HepG2 (cell line): Measurements from ENCODE around the gene TMEM209. TPM values are rescaled to one million over a fixed set of nuclear protein-coding genes. Genes with fewer than 3 reads are reported as not detected.

ENCODE experiments used
- ATAC-seq: fragments of 200-7000 bp; cut with Tn5 transposase; 3 replicates; pipeline ENCODE4 v1.9.1; 2020; ENCODE audit warnings: mild to moderate bottlenecking, moderate library complexity
- BruUV-seq: library from RNA; stranded (reverse); fragments of 400-500 nt; replicated peaks from 2 replicates; lab custom pipeline; 2021; lab: Mats Ljungman, UMichigan
- CTCF ChIA-PET: fragments of 300-600 bp; formaldehyde crosslinking; extraction: SDS; loops from one replicate; lab custom pipeline; 2021; ENCODE audit warnings: low total read pairs, inconsistent platforms, low intra/inter-chr PET ratio; lab: Yijun Ruan, JAX
- POLR2A ChIA-PET: fragments of 350-600 bp; sonication (Branson Sonifier 250); formaldehyde crosslinking; loops from one replicate; lab custom pipeline; 2020; ENCODE audit warnings: antibody characterized with exemption, inconsistent platforms; lab: Yijun Ruan, JAX
- DNase-seq: peaks from one replicate; pipeline ENCODE4 v3.0.0-alpha.2; 2015; ENCODE audit warnings: low spot score
- FAIRE-seq: peaks from 3 replicates; lab custom pipeline; 2011; peaks lifted over from hg19 to GRCh38; lab: Jason Lieb, UNC
- H2AFZ ChIP-seq: one replicate; pipeline ENCODE4 v1.6.1; 2011; ENCODE audit warnings: low read length, inconsistent platforms
- H3K27ac ChIP-seq: fragments of 300-600 bp; 3 replicates; pipeline ENCODE4 v1.8.0; 2011; ENCODE audit warnings: mixed run types, mild to moderate bottlenecking, mixed read lengths, low read length, inconsistent platforms; ENCODE audit not compliant: insufficient read depth; ENCODE audit errors: extremely low read length
- H3K27me3 ChIP-seq, 2 experiments: fragments of 200-600 bp in 1 of 2; 2 replicates in 1 of 2; 3 replicates in 1 of 2; pipeline versions ENCODE4 v1.6.0 to v1.8.0; 2011; ENCODE audit warnings: low read length in 2 of 2, mild to moderate bottlenecking in 2 of 2, moderate library complexity in 2 of 2, inconsistent platforms in 1 of 2; ENCODE audit not compliant: insufficient read depth in 2 of 2, control insufficient read depth in 1 of 2
- H3K36me3 ChIP-seq, 2 experiments: fragments of 200-600 bp in 1 of 2; replicated peaks in 1 of 2; 2 replicates in 1 of 2; 3 replicates in 1 of 2; pipeline versions ENCODE4 v1.5.1 to v1.8.0; 2011; ENCODE audit warnings: low read length in 2 of 2, inconsistent platforms in 1 of 2; ENCODE audit not compliant: insufficient read depth in 2 of 2, control insufficient read depth in 1 of 2
- H3K4me1 ChIP-seq: 2 replicates; pipeline ENCODE4 v1.5.1; 2012; ENCODE audit warnings: low read length, inconsistent platforms; ENCODE audit not compliant: insufficient read depth
- H3K4me2 ChIP-seq: 2 replicates; pipeline ENCODE4 v1.6.0; 2011; ENCODE audit warnings: low read depth, low read length, inconsistent platforms
- H3K4me3 ChIP-seq, 3 experiments: fragments of 200-600 bp in 1 of 3; sonication (generic), shearing (Covaris generic) in 1 of 3; replicated peaks in 1 of 3; 2 replicates each; pipeline ENCODE4 v1.5.1; 2011 to 2016; ENCODE audit warnings: low read length in 3 of 3, inconsistent platforms in 2 of 3, low read depth in 2 of 3, mild to moderate bottlenecking in 2 of 3, control low read depth in 1 of 3, mixed read lengths in 1 of 3; ENCODE audit not compliant: insufficient read depth in 1 of 3
- H3K79me2 ChIP-seq: one replicate; pipeline ENCODE4 v1.6.1; 2011; ENCODE audit warnings: low read length, inconsistent platforms; ENCODE audit not compliant: insufficient read depth
- H3K9ac ChIP-seq: 2 replicates; pipeline ENCODE4 v1.6.0; 2011; ENCODE audit warnings: mild to moderate bottlenecking, low read depth, low read length, inconsistent platforms; ENCODE audit not compliant: insufficient read depth
- H3K9me3 ChIP-seq: 2 replicates; pipeline ENCODE4 v1.5.1; 2012; ENCODE audit warnings: mild to moderate bottlenecking, low read length
- H4K20me1 ChIP-seq: 2 replicates; pipeline ENCODE4 v1.6.0; 2011; ENCODE audit warnings: inconsistent platforms, mild to moderate bottlenecking, low read length, moderate library complexity; ENCODE audit not compliant: insufficient read depth
- CBX1 ChIP-seq: IDR thresholded peaks from one replicate; pipeline ENCODE4 v1.6.1; 2016; ENCODE audit warnings: antibody characterized with exemption, low read depth
- FOSL1 ChIP-seq: sonication (generic); formaldehyde crosslinking; IDR thresholded peaks from 2 replicates; pipeline ENCODE4 v1.9.0; 2021; ENCODE audit warnings: missing genetic modification reagents, borderline replicate concordance
- ISX ChIP-seq: sonication (generic); formaldehyde crosslinking; conservative IDR thresholded peaks from 2 replicates; pipeline ENCODE4 v1.5.0; 2020; ENCODE audit warnings: missing genetic modification reagents
- KAT2B ChIP-seq: fragments of 150-350 bp; IDR thresholded peaks from 2 replicates; pipeline ENCODE4 v1.6.1; 2014; ENCODE audit warnings: low read depth, low read length, borderline replicate concordance
- KIAA2018 ChIP-seq: sonication (generic); formaldehyde crosslinking; IDR thresholded peaks from 2 replicates; pipeline ENCODE4 v1.5.0; 2020; ENCODE audit warnings: mild to moderate bottlenecking, missing genetic modification reagents, borderline replicate concordance
- PBX2 ChIP-seq: IDR thresholded peaks from 2 replicates; pipeline ENCODE4 v1.6.1; 2016; ENCODE audit warnings: control low read depth
- SOX13 ChIP-seq, 3 experiments: fragments of 450-650 bp in 1 of 3; sonication (generic) in 1 of 3; formaldehyde crosslinking in 1 of 3; IDR thresholded peaks in 2 of 3; conservative IDR thresholded peaks in 1 of 3; 2 replicates each; pipeline versions ENCODE4 v1.5.0 to v1.6.1; 2016 to 2020; ENCODE audit warnings: antibody characterized with exemption in 1 of 3, mild to moderate bottlenecking in 1 of 3, missing compliant biosample characterization in 1 of 3, missing genetic modification reagents in 1 of 3, moderate library complexity in 1 of 3
- WGBS: methylation state at CpG from one replicate; pipeline ENCODE4 v1.1.6; 2017; ENCODE audit warnings: low lambda C conversion rate; 5-methylcytosine and 5-hydroxymethylcytosine counted together
- in situ Hi-C: cut with HindIII; loops from 2 replicates; pipeline ENCODE4 v1.10.0; 2017; ENCODE audit warnings: low pct_unique_long_range_greater_than_20kb; ENCODE audit not compliant: extremely low pct_ligation_motif_present
- intact Hi-C: fragments of 100-400 bp; cut with micrococcal nuclease; formaldehyde crosslinking; loops from one replicate; pipeline ENCODE4 v1.10.0; 2022; ENCODE audit not compliant: unreplicated experiment
- polyA plus RNA-seq, 8 experiments: library from polyadenylated mRNA; depleted of rRNA in 3 of 8; stranded (reverse) in 7 of 8; unstranded in 1 of 8; fragments of >200 nt; fragmentation: Illumina TruSeq in 4 of 8; extraction: Trizol in 4 of 8; gene quantifications; 2 replicates each; pipeline versions ENCODE4 v1.2.1 to v1.2.3, GENCODE V29; 2011 to 2016; ENCODE audit warnings: low read depth in 4 of 8, missing spikeins in 1 of 8, mixed read lengths in 1 of 8; ENCODE audit not compliant: insufficient read depth in 1 of 8
- total RNA-seq, 5 experiments: library from RNA; depleted of rRNA; stranded (reverse); fragments of >200 nt; fragmentation: Illumina TruSeq; extraction: Trizol; gene quantifications; 2 replicates each; pipeline ENCODE4 v1.2.3, GENCODE V29; 2016; ENCODE audit warnings: low read depth in 1 of 5

The TMEM209 gene
- total and polyA plus RNA-seq, 2 of the 13 experiments (the other 11 are each of a cell fraction or from before 2014, with no cell fraction given): 14.5 to 15.6 TPM

- FAIRE-seq: no peak
- POLR2A ChIA-PET: no interaction called here
- H3K4me2 ChIP-seq: peak overlapping the region; percentile 53
These were observed 5.2 kb upstream of the TMEM209 start for GRCh38 chr7:130210181-130210935.

GRCh38 chr7:130208516-130208915, 3.3 kb upstream of the TMEM209 start:
- H3K9me3 ChIP-seq: no peaks in the 10 kb centered on the region
- no peak overlapping the region for H3K4me3 ChIP-seq
- in situ Hi-C loops: no loop called here
- peaks cover 7% of the 10 kb centered on the region for H3K79me2 ChIP-seq
- ChIA-PET POLR2A (no interaction called here), CTCF (no interaction called here)
- no peak for TF ChIP-seq PBX2
- TF ChIP-seq FOSL1 (CRISPR knock-in tag): no peak
- no peak for TF ChIP-seq CBX1
- TF ChIP-seq KIAA2018 (CRISPR knock-in tag): no peak
- TF ChIP-seq KAT2B: no peak
- H4K20me1 ChIP-seq: no peaks in the 10 kb centered on the region
- H2AFZ ChIP-seq: no peak overlapping the region
- H3K4me1 ChIP-seq: peaks cover 24% of the 10 kb centered on the region
- ATAC-seq (no peak), FAIRE-seq (no peak), DNase-seq (no peak)
- H3K4me2 ChIP-seq: no peak overlapping the region
- no peak overlapping the region for H3K27ac ChIP-seq
- no peaks in the 10 kb centered on the region; a peak in 1 of 5 replicates for H3K27me3 ChIP-seq
- WGBS: 79% methylated on average over 2 of the region's 2 CpGs
- H3K9ac ChIP-seq: no peak overlapping the region
- intact Hi-C loops: loop anchor here (10.0 kb wide), 1 partner anchor 134 kb away; the partner anchor contains the start of gene KLHDC10
- BruUV-seq: no TSS peak
- H3K36me3 ChIP-seq: no peaks in the 10 kb centered on the region

More at GRCh38 chr7:130210181-130210935, 5.2 kb upstream of the TMEM209 start:
- Histone ChIP-seq H3K36me3 (no peaks in the 10 kb centered on the region), H3K4me1 (peaks cover 12% of the 10 kb centered on the region), H3K9ac (peak overlapping the region; percentile 41; the same call in 1 of the 2 replicates), H3K4me3 (peak overlapping the region in 2 of 3 experiments; percentile 3 to 15; a peak in 2 of 6 replicates), H3K27ac (no peak overlapping the region), H3K27me3 (no peaks in the 10 kb centered on the region), H4K20me1 (no peaks in the 10 kb centered on the region), H3K9me3 (no peaks in the 10 kb centered on the region), H3K79me2 (no peaks in the 10 kb centered on the region), H2AFZ (peak overlapping the region; percentile 90)
- WGBS: 19% methylated on average over 5 of the region's 5 CpGs
- TF ChIP-seq ISX (CRISPR knock-in tag): no peak
- no peak for TF ChIP-seq SOX13 (IDR thresholded peaks at IDR 0.05)
- TF ChIP-seq SOX13 (CRISPR knock-in tag; conservative IDR thresholded peaks at IDR 0.05 in 1 of 2, IDR thresholded peaks at IDR 0.05 in 1 of 2): 0 out of 4 replicates have a peak, but pooled peaks of 1 of the 2 experiments have one; percentile 11
- CTCF ChIA-PET: no interaction called here
- intact Hi-C loops (no loop called here), in situ Hi-C loops (no loop called here)
- no TSS peak for BruUV-seq
- peak; percentile 13 for DNase-seq
- ATAC-seq: no peak
